DMS 273 treated with DMSO at 0.1 percent for 48 hours (cell line): ENCODE results near the gene OTOG.

Experiments used
- DNase-seq: peaks from one replicate; lab custom pipeline; 2025; lab: John Stamatoyannopoulos, UW

The OTOG gene

DNA sequence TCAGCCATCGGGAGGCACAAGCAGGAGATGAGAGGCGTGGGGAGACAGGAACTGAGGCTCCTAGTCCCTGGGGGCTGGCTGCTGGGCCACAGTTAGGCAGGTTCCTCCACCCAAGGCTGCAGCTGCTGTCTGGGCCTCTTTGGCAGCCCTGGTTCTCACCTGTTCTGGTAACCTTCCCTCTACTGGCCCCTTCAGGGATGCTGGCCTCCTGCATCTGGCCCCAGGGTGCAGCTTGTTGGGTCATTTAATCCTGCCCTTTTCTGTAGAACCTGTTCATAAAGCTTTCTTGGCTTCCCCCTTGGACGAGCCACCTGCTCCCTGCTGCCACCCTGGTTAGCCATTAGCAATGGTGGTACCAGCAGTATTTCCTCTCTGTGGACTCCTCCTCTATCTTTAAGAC is 8.3 kb upstream of the OTOG start:
- no peak for DNase-seq

DNA sequence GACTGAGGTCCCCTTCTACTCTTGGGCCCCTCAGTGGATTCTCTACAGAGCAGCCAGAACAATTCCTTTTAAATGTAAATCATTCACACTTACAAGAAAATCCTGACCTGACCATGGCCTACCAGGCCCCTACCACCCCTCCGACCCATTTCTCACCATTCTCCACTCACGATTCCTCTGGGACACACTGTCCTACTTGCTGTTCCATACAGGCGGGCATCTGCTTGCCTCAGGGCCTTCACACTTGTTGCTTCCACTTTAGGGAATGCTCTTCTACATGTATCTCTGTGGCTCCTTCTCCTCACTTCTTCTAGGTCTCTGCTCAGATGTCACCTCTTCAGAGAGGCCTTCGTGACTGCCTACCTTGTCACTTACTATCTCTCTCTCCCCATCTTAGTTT is 6.3 kb upstream of the OTOG start:
- DNase-seq: no peak

- no peak for DNase-seq
Observed at GRCh38 chr11:17541330-17541885, 5.7 kb upstream of the OTOG start.

GRCh38 chr11:17542249-17542648 is 4.8 kb upstream of the OTOG start:
- DNase-seq: no peak

DNA sequence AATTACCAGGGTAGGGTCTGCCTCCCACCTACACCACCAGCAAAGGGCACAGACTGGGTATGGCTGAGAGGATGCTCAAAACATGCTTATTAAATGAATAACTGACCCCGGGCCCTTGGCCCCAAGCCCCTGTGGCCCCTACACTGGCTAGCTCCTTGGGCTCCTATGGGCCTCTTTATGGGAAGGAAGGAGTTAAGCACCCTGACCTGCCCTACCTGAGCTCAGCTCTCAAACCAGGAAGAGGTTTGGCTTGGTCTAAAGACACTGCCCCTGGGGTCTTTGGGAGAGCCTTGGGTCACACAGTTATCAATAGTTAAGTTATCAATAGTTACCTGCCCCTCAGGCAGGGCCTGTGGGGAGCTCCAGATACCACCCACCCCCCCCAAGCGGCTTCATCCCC is 4.0 kb upstream of the OTOG start:
- no peak for DNase-seq

DNA sequence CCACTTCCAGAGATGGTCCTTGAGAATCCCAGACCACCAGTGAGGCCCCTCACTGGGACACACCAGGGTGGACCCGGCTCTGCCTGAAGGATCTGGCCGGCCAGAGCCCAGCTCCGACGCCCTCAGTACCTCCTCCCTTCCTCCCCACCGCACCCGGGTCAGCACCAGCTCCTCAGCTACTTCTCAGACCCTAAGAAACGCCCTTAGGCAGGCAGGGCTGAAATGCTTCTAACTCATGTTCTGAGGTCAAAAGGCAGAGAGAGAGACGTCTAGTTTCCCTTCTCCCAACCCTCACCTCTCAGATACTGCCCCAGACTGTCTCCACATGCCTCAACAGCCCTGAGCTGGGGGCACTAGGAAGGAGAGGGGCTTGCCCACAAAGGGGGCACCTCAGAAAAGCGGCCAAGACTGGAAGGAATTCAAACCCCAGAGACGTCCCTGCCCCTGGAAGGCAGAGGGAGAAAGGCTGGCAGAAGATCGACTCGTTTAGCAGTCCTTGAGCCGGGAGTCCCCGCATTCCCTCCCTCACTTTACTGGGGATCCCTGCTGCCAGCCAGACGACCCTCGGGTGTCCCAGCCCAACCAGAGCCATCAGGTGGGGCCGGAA is 3.4 kb upstream of the OTOG start:
- DNase-seq: no peak

DNA sequence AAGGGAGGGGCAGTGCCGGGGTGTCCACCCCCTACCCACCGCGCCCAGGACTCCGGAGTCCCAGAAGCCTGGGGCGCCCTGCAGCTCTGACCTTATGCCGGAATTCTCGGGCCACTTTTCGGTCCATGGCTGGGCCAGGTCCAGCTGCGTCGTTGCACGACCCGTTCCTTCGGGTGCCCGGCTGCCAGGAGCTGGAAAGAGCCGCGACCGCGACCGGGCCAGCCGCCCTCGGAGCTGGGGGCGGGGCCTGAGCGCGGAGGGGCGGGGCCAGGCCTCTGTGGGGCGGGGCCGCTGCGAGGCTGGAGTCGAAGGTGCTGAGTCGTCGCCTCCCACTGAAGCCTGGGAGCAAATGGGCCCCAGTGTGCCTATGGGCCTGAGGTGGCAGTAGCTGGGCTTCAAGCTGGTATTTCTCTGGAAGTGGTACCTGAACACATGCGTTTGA is 2.9 kb upstream of the OTOG start, which contains the start of gene USH1C:
Gene USH1C, minus strand, starts transcription at position 236 of the 442 bp plus-strand sequence. Its CDS starts 109 bp downstream, at position 127.
- DNase-seq: no peak

DNA sequence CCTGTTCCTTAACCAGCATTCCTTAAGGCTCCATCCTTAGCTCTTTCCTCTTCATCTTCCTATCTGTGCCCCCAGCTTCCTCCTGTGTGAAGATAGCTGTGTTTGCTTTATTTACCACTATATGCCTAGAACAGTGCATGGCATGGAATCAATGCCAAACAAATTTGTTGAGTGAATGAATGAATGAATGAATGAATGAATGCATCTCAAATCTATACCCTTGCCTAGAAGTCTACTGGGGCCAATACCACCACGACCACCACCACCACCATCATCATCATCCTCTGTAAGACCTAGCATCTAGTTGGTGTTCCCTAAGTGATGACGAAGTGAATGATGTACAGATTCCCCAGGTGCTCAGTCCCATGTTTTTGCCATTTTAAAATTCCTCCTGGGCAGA is 819 bp upstream of the OTOG start:
- no peak for DNase-seq

- no peak for DNase-seq
Observed at GRCh38 chr11:17547932-17548331, 873 bp downstream of the OTOG start.

- no peak for DNase-seq
Observed at GRCh38 chr11:17548444-17548843, 1.4 kb downstream of the OTOG start.

DNA sequence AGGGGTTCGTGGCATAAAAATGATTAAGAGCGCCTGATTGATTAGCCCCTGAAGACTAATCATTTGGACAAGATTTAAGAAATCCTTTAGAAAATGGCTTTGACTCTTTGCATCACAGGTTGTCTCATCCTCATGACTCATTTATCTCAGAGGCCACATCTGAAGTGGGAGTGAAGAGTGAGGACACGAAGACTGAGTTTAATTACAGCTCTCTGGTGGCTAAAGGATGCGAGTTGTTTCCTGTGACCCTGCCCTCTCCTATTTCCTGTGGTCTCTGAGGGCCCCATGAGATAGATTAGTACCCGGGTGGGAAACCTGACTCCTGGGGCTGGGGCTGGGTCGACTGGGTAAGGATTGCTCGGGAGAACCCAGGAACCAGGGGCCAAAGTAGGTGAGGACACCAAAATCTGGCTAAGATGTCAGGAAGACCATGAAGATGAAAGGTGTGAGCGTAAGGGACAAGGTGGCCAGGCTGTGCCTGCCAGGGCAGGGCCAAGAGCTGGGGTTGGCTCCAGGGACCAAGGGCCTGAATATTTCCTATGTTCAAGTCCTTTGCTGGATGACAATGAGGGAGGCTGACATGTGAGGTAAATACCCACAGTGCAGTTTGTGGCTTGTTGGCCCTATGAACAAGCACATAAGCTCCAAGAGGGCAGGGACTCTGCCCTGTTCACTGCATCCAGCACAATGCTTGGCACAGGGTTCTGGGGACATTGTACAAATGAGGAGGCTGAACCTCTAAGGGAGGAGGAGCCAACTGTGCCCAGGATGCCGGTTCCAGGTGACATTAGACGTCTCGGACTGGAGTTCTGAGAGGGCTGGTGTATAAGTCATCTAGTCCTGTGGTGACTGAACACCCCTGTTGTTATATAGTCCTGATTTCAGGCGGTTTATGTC is 3.6 kb downstream of the OTOG start:
- no peak for DNase-seq

GRCh38 chr11:17551347-17552040 is 4.4 kb downstream of the OTOG start:
- DNase-seq: no peak

- no peak for DNase-seq
Observed at GRCh38 chr11:17552041-17552355, 4.9 kb downstream of the OTOG start.

- DNase-seq: no peak
Observed at GRCh38 chr11:17552392-17553248, 5.6 kb downstream of the OTOG start.

DNA sequence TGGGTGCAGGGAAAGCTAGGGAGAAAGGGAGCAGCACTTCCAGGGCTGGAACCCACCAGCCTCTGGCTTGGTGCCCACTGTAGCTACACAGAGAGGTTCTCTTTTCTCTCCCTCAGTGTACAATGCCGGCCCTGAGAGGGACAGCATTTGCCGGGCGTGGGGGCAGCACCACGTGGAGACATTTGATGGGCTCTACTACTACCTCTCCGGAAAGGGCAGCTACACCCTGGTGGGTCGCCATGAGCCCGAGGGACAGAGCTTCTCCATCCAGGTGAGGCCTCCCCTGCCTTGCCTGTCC is 6.1 kb downstream of the OTOG start:
- DNase-seq: no peak

GRCh38 chr11:17554487-17554886 is 7.4 kb downstream of the OTOG start:
- no peak for DNase-seq

DNA sequence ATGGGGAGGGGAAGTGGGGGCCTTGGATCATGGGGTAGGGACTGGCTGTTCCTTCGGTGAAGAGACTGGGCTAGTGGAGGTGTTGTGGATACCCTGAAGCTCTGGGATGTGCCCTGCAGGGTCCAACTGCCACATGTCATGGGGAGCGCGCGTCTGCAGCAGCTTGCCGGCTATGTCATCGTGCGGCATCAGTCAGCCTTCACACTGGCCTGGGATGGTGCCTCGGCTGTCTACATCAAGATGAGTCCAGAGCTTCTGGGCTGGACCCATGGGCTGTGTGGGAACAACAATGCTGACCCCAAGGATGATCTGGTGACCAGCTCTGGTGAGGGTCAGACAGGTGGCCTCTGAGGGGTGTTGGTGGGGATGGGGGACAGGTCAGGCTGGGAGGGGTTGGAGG is 9.9 kb downstream of the OTOG start:
- no peak for DNase-seq

DNA sequence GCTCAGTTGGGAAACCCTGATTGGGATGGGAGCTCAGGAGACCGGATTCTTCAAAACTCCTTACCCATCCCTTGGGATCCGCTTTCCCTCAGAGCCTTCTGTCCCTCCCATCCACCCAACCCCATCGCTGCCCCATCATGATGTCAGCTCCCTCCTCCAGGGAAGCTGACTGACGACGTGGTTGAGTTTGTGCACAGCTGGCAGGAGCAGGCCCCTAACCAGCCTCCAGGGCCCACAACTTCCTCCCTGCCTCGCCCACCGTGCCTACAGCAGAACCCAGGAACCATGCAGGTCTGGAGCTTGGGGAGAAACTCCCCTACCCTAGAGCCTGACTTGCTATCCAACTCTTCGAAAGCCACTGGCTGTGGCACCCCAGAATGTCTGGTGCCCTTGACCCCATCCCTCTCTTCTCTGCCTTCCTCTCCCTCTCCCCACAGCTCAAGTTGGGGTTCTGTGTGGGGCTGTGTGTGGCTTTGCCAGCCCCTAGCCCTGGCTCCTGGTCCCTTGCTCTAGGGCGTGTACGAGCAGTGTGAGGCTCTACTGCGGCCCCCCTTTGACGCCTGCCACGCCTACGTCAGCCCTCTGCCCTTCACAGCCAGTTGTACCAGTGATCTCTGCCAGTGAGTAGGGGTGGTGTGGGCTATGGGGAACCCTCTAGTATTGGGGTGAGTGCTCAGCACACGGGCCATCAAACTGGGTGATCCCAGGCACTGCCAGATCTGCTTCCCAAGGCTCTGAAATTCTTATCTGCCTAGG is 11.1 kb downstream of the OTOG start:
- DNase-seq: no peak

- no peak for DNase-seq
Observed at GRCh38 chr11:17558916-17559315, 11.9 kb downstream of the OTOG start.

- DNase-seq: no peak
Observed at GRCh38 chr11:17559341-17560087, 12.5 kb downstream of the OTOG start.
